ENCODE results near the gene CCL25.

GRCh38 chr19:8108560-8109445 is 56.2 kb downstream of the CCL25 start:
- no peak for TF ChIP-seq CTCF (IDR thresholded peaks at IDR 0.05)
- TF ChIP-seq POLR2A (IDR thresholded peaks at IDR 0.05) = no peak
